NCI-H510A (cell line): ENCODE results near the gene MRPL2.

Experiments
- DNase-seq: peaks from one replicate; lab custom pipeline; 2025; lab: John Stamatoyannopoulos, UW

MRPL2 gene

GRCh38 chr6:43020052-43020705, 39.1 kb downstream of the MRPL2 start:
- no peak for DNase-seq

- no peak for DNase-seq
These were observed 40.1 kb downstream of the MRPL2 start for GRCh38 chr6:43019152-43019551.

DNA sequence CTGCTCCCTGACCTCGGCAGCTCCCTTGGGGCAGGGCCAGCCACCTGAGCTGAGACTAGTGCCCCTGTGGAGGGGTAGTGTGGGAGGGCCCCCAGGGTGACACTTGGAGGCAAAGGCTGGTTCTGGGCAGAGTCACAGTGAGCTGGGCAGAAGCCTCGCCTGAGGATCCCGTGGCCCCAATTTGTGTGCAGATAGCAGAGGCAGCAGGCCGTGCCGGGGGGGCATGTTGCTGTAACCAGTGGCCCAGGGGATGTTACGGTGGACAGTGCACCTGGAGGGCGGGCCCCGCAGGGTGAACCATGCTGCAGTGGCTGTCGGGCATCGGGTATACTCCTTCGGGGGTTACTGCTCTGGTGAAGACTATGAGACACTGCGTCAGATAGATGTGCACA, 42.3 kb downstream of the MRPL2 start:
- no peak for DNase-seq

- DNase-seq, result no peak
These were observed 42.9 kb downstream of the MRPL2 start for GRCh38 chr6:43016176-43016942.

- no peak for DNase-seq
These were observed 44.8 kb downstream of the MRPL2 start for GRCh38 chr6:43014434-43014909.

DNA sequence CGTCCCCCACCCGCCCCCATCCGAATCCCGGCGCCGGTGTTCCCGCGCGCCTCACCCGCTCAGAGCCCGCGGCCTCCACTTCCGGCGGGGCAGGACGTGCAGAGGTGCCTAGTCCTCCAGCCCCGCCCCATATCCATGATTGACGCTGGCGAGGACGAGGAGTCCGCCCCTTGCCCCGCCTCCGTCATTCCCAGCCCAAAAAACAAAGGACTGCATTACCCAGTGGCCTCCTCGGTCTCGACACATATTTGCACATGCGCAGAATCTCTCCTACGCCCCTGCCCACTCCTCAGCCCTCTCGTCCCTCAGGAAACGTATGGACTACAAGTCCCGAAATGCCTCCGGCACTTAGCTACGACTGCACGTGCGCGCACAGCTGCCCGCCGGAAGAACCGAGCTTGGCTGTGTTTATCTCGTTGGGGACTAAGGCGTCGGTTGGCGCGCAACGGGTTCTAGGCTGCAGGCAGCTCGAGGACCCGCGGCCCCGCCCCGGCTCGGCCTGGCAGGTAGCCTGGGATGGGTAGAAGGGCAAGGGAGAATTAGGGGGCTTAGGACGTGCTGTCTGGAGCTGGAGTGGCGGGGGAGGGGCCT, 45.3 kb downstream of the MRPL2 start, which contains the start of the genes KLHDC3 and MEA1:
TSS of gene KLHDC3 (plus strand) at position 407 of the 591 bp plus-strand sequence. CDS start 2,944 bp downstream, outside the sequence.
TSS of gene MEA1 (minus strand) at position 104 of the 591 bp plus-strand sequence. CDS start 133 bp downstream, outside the sequence.
- DNase-seq, result peak; percentile 99

DNA sequence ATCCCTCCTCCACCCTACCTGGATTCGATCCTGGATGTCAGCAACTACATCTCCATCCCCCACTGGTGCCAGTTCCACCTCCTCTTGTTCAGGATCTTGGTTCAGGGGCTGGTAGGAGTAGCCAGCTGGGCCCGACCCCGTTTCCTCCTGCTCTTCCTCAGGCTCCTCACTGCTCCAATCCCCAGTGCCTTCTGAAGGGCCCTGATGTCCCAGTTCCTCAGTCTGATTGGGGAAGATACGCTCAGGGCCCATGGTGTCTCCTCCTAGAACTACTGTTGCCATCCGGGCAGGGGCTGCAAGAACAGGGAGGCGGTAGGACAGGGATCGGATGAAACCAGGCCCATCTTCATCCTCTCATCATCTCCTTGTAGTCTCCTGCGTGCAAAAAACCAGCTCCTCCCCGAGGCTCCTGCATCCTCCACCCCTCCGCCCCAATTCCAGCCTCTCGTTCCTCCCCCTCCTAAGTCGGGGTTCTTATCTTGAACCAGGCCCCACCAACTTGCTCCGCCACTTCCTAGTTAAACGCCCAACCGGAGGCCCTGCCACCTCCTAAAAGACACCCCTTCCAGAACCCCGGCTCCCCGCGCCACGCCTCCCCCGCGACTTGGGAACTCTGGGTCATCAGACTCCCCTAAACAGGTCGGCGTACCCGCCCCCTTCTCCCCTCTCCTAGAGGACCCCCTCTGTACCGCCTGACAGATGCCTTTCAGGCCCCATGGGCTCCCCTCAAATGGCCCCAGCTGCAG, 46.0 kb downstream of the MRPL2 start:
- peak; percentile 20 for DNase-seq

DNA sequence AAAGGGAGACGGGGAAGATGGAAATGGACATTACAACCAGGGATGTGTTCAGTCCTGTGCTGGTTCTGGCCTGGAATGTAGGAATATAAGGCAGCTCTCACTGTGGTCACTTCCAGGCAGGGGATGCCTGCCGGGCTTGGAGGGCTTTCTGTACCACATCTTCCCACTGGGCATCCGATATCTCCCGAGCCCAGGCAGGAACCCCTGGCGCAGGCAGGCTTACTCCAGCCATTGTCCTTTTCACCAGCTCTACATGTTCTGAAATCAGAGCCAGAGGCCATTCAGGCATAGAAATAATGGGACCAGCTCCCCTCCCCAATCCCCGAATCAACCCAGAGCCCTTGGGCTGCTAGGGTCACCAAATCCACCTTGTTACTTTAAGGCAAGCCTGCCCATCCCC, 46.9 kb downstream of the MRPL2 start:
- DNase-seq, result no peak

DNA sequence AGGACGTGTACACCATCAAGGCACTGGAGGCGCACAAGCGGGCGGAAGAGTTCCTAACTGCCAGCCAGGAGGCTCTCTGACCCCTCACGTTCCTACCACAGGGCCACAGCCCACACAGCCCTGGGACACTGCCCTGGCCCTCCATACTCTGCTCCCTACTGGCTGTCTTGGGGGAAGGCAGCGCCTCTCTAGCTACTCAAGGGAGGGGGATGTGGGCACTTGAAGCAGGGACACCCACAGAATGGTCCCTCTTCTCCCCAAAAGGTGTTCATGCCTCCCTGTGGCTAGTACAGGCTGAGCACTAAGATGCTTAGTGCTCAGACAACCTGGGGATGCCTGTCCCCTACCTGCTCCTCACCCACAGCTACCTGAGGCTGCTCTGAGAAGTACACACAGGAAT, 48.0 kb downstream of the MRPL2 start:
- no peak for DNase-seq

GRCh38 chr6:43009124-43009523, 50.1 kb downstream of the MRPL2 start:
- peak; percentile 45 for DNase-seq

GRCh38 chr6:43007126-43007525, 52.1 kb downstream of the MRPL2 start:
- no peak for DNase-seq

DNA sequence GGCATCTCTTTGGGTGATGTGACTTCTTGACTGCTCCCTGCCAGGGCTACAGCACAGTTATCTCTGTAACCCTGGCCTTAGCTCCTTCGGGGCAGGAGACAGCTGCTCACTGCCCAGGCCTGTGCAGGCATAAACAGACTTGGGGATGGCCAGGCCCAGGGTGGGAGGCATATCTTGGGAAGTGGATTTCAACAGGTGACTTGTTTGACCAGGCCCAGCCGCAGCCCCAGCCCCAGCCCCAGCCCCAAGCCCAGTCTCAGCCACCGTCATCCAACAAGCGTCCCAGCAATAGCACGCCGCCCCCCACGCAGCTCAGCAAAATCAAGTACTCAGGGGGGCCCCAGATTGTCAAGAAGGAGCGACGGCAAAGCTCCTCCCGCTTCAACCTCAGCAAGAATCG, 53.0 kb downstream of the MRPL2 start:
- no peak for DNase-seq

DNA sequence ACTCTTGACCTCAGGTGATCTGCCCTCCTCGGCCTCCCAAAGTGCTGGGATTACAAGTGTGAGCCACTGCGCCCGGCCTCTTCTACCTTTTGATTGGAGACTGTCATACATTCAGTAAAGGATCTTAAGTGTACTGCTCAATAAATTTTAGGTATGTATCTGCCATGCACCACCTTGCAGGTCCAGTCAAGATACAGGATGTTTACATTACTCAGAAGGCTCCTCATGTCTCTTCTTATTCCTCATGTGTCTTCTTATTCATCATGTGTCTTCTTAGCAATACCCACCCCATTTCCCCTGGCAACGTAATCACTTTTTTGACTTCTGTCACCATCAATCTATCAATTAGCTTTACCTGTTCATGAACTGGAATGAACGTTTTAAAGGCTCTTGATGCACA, 53.4 kb downstream of the MRPL2 start:
- no peak for DNase-seq
